Activated CD4-positive, alpha-beta T cell treated with anti-CD3 and anti-CD28 coated beads for 48 hours (primary cell): ENCODE measurements around the gene GPN3.
"Not testable (repeated sequence)": the region's sequence is repeated elsewhere in the genome, so short reads cannot be mapped to it uniquely, and the experiment has no call there.

ENCODE experiments used
- DNase-seq: peaks from one replicate; pipeline ENCODE4 v3.0.0-alpha.2; 2020

The GPN3 gene

DNA sequence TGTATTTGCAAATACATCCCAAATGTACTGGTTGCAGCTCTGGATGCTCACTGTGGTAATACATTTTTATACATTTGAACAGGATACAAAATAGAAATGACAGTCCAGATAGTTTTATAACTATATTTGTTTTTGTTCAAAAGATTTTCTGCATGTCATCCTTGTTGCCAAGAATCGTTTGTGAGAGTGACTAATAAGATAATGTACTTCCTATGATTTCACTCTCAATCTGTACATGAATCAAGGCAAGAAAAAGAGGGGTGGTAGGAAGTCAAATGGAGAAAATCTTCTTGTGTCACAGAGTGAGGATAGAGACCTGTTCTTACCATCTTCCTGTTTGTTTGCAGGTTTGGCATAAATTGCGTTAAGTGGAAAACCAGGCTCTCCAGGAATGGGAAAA, 31.8 kb downstream of the GPN3 start:
- DNase-seq: no peak

DNA sequence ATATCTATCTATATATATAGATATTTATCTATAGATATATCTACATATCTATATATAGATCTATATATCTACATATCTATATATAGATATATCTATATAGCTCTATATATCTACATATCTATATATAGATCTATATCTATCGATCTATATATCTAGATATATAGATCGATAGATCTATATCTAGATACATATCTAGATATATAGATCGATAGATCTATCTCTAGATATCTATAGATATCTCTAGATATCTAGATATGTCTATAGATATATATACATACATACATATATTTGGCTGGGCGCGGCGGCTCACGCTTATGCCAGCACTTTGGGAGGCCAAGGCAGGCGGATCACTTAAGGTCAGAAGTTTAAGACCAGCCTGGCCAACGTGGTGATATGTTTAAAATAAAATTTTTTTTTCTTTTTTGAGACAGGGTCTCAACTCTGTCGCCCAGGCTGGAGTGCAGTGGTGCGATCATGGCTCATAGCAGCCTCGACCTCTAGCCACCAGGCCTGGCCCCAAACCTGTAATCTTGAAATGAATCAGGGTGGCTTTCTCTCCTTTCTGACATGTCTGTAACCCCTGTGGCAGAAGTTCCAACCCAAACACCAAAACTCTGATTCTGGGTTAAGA, 36.0 kb downstream of the GPN3 start:
- peak; percentile 40 for DNase-seq

DNA sequence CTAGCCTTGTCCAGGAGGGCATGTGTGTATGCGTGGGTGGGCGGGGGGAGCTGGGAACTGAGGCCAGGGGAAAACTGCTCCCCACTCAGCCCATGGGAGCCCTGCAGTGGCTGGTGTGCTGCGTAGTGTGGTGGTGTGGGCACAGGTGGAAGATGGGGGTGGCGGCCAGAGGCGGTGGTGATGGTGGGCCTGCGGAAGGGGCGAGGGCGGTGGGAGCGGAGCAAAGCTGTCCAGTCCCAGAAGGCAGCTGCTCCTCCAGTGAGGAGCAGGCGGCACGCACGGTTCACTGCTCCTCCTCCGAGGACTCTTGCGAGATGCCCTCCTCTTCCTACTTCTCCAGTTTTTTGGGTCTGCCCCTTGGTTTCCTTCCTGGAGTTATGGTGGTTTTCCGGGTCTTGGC, 38.4 kb downstream of the GPN3 start:
- DNase-seq: not testable (repeated sequence)

DNA sequence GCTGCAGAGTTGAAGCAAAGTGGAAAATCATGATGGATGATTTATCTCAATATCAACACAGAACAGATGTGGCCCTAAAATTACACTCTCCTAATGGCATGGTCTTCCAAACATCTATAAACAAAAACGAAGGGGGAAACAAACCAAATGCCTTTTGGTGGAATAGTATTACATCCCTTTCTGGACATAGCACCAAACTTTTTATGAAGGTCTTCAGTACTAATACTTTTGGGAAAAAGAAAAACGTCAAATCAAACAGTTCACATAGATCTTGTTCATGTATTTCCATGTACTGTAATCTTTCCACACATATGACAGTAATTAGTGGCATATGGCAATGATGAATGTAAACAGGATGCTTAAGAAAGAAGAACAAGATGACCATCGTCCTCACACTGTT, 41.7 kb downstream of the GPN3 start:
- no peak for DNase-seq

DNA sequence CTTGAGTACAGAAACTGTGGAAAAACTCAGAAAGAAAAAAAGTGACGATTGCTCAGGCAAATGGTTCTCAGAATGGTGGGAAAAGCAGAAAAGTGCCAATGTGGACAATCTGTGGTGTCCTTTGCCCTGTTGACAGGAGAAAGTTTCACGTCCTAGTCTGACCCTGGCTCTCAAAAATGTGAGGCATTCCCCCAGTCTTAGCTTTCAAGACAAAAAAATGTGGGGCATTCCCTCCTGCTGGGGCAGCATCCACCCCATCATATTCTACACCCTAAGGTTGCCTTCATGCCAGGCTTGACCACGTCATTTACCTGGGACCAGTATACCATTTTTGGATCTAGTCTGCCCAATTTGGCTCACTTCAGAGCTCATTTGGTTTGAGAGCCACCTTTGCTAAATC, 43.8 kb downstream of the GPN3 start:
- DNase-seq: no peak

DNA sequence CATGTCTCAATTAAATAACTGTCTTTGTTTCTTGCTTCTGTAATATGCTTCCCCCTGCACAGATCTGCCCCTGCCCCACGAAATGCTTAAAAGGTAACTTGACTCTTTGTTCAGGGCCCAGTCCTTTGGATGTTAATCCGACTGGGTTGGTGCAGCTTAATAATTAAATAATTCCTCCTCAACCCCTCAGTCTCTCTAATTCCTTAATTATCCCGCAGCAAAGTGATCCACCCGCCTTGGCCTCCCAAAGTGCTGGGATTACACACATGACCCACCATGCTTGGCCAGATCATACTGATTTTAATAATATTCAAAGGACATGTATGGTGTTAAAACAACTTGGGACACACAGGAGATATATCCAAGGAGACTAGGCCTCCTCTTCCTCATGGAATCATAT, 46.4 kb downstream of the GPN3 start:
- DNase-seq: no peak

DNA sequence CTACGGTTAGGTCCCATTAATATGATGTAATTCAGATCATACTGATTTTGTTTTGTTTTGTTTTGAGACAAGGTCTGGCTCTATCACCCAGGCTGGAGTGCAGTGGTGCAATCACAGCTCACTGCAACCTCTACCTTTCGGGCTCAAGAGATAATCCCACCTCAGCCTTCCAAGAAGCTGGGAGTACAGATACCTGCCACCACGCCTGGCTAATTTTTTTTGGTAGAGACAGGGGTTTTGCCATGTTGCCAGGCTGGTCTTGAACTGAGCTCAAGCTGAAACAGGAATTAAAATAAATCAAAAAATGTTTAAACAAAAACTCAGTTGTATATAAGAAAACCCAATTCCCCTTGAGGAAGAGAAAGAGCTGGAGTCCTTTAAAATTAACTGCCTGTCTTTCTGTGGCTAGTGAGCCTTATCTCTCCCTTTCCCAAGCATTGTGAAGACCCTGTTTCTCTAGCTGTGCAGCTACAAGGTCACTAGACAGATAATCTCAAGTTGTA, 46.8 kb downstream of the GPN3 start:
- no peak for DNase-seq

DNA sequence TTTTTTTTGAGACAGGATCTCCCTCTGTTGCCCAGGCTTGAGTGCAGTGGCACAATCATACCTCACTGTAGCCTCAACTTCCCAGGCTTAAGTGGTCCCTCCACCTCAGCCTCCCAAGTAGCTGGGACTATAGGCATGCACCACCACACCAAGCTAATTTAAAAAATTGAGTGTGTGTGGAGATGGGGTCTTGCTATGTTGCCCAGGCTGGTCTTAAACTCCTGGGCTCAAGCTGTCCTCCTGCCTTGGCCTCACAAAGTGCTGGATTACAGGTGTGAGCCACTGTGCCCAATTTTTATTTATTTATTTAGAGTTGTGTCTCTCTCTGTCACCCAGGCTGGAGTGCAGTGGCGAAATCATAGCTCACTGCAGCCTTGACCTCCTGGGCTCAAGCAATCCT, 47.4 kb downstream of the GPN3 start:
- not testable (repeated sequence) for DNase-seq

DNA sequence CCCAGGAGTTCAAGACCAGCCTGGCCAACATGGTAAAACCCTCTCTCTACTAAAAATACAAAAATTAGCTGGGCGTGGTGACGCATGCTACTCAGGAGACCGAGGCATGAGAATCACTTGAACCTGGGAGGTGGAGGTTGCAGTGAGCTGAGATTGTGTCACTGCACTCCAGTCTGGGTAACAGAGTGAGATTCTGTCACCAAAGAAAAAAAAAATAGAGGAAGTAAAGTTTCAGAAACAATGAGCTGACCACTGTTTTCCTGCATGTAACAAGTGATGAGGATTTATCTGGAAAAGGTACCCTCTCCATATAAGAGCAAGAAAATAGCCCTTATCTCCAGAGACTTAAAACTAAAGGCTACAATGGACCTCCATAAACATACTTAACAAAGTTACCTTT, 50.9 kb downstream of the GPN3 start:
- not testable (repeated sequence) for DNase-seq

DNA sequence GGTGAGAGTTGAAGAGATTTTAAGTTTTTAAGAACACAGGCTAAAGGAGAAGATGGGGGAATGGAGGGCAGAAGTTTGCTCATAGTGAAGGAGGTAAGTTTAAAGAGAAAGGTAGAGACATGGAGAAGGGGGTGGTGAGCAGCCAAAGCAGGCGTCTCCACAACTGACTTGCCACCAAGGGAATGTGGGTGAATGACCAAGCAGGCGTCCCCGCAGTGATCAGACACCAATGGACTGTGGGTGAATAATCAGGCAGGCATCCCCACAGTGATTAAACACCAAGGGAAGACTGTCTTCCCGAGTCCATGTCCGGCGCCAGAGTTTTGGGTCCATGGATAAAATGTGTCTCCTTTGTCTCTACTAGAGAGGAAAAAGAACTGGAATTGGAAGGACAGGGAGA, 58.0 kb downstream of the GPN3 start:
- not testable (repeated sequence) for DNase-seq

DNA sequence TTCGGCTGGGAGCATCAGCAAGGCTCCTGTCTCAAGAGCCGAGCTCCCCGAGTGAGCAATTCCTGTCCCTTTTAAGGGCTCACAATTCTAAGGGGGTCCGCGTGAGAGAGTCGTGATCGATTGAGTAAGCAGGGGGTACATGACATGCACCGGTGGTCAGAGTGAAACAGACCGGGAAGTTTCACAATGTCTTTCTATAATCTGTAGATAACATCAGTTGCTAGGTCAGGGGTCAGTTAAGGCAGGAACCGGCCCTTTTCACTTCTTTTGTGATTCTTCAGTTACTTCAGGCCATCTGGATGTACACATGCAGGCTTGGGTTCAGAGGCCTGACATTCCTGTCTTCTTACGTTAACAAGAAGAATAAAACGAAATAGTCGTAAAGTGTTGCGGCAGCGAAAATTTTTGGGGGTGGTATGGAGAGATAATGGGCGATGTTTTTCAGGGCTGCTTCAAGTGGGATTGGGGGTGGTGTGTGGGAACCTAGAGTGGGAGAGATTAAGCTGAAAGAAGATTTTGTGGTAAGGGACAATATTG, 62.9 kb downstream of the GPN3 start:
- DNase-seq: not testable (repeated sequence)

DNA sequence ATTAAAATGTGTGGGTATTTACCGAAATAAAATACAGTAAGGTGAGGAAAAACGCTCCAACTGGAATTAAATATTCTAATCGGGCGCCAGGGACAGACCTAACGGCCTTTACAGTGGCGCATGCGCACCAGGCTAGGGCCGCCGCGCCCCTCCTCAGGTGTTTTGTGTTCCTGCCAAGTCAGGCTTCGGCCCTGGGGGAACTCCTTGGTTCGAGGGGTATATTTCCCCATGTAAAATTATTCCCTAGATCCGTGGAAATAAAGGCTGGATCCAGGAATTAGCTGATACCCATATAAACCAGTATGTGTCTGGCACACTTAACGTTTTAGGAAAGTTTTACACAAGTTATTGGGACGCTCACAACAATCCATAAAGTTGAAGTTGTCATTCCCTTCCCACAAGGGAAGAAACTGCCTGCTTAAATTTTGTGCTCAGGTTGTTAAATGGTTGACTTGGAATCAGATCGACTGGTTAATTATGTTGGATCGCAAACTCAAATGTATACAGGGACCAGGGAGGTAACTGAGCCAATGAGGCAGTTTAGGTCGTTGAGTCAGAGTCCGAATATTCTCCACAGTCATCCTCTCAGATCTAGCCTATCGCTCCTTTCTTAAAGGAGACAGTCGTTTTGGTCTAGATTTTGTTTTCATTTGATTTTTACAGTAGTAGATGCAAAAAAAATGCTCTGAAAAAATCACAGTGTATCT, 63.9 kb downstream of the GPN3 start:
- peak; percentile 84 for DNase-seq

DNA sequence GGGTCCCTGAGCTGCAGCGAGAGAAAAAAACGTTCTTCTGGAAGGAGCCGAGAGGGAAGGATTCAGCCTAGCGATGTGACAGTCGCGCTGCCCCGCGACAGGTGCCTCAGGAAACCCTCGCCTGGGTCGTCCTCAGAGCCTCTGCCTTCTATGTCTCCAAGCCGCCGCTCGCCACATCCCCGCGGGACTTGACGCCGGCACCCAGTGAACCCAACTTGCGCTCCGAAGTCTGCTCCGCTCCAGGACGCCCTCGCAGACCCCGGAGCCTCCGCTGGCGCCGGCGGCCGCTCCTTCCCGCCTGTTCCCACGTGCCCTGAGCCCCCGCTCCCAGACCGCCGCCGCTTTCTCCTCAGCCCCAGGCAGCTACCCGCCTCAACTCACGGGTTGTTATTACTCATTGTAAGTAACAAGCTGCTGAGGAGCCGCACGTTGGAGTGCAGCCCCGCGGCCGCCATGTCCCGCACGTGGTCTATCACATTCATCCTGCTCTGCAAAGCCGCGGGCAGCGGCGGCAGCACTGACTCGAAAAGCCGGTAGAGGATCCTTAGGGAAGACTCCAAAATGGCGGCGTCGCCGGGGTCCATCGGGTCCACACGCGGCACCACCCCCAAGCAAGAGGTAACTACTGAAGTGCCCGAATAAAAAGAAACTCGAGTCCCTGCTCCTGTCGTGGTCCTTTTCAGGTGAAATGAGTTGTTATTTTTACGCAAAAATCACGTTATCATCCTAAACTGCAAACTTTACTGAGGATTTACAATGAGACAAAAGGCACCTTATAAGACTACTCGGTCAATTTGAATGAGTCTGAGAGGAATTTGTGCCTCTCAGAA, 64.7 kb downstream of the GPN3 start, which contains the start of gene ANAPC7:
Gene ANAPC7 (minus strand): TSS at position 563 of the 830 bp plus-strand sequence. CDS start 81 bp downstream, at position 482.
- DNase-seq: peak; percentile 93
